SJCRH30 (cell line): ENCODE results near the gene CELSR1. TPM values are rescaled to one million over a fixed set of nuclear protein-coding genes. Genes with fewer than 3 reads are reported as not detected.
"Not testable (repeated sequence)": the region's sequence is repeated elsewhere in the genome, so short reads cannot be mapped to it uniquely, and the experiment has no call there.

Experiments
- DNase-seq, 2 experiments: peaks; one replicate each; pipeline ENCODE4 v3.0.0-alpha.2; 2015 to 2020
- H3K27ac ChIP-seq: fragments of 250-450 bp; sonication (Bioruptor Pico); 2 replicates; pipeline ENCODE4 v1.5.1; 2020; ENCODE audit warnings: mild to moderate bottlenecking, moderate library complexity
- H3K27me3 ChIP-seq: fragments of 250-450 bp; sonication (Bioruptor Pico); 2 replicates; pipeline ENCODE4 v1.5.1; 2020; ENCODE audit warnings: mild to moderate bottlenecking, moderate library complexity
- H3K36me3 ChIP-seq: fragments of 250-450 bp; sonication (Bioruptor Pico); 2 replicates; pipeline ENCODE4 v1.5.1; 2020; ENCODE audit warnings: mild to moderate bottlenecking, moderate library complexity
- H3K4me1 ChIP-seq: fragments of 250-450 bp; sonication (Bioruptor Pico); 2 replicates; pipeline ENCODE4 v1.5.1; 2020; ENCODE audit warnings: mild to moderate bottlenecking, moderate library complexity
- H3K4me3 ChIP-seq: fragments of 250-450 bp; sonication (Bioruptor Pico); 2 replicates; pipeline ENCODE4 v1.5.1; 2020; ENCODE audit warnings: mild to moderate bottlenecking, moderate library complexity
- H3K9me3 ChIP-seq: fragments of 250-450 bp; sonication (Bioruptor Pico); replicated peaks from 2 replicates; pipeline ENCODE4 v1.5.1; 2020; ENCODE audit warnings: mild to moderate bottlenecking, moderate library complexity
- total RNA-seq: library from RNA; depleted of rRNA; stranded (reverse); fragments of >200 nt; shearing (Covaris generic); gene quantifications from 2 replicates; pipeline ENCODE4 v1.2.3, GENCODE V29; 2014

CELSR1 gene
- total RNA-seq, 1 experiment from 2014 or later = not detected

GRCh38 chr22:46520880-46521279 lies 16.5 kb downstream of the CELSR1 start:
- H3K36me3 ChIP-seq = no peaks in the 10 kb centered on the region
- no peak overlapping the region for H3K4me3 ChIP-seq
- no peak for DNase-seq
- H3K9me3 ChIP-seq = 0 out of 2 replicates have a peak, but pooled peaks cover 2% of the 10 kb centered on the region
- H3K4me1 ChIP-seq = no peaks in the 10 kb centered on the region
- peaks cover 15% of the 10 kb centered on the region for H3K27me3 ChIP-seq
- no peak overlapping the region for H3K27ac ChIP-seq

- H3K4me1 ChIP-seq = no peaks in the 10 kb centered on the region
- H3K27ac ChIP-seq = no peak overlapping the region
- DNase-seq = no peak
- no peaks in the 10 kb centered on the region for H3K36me3 ChIP-seq
- H3K4me3 ChIP-seq = no peak overlapping the region
- H3K9me3 ChIP-seq = 0 out of 2 replicates have a peak, but pooled peaks cover 4% of the 10 kb centered on the region
- peaks cover 4% of the 10 kb centered on the region; the same call in 1 of the 2 replicates for H3K27me3 ChIP-seq
Observed at GRCh38 chr22:46519377-46519776, 18.0 kb downstream of the CELSR1 start.

GRCh38 chr22:46518542-46519325 lies 18.7 kb downstream of the CELSR1 start:
- H3K27ac ChIP-seq = no peak overlapping the region
- DNase-seq = no peak
- H3K4me3 ChIP-seq = no peak overlapping the region
- no peaks in the 10 kb centered on the region for H3K27me3 ChIP-seq
- no peaks in the 10 kb centered on the region for H3K36me3 ChIP-seq
- 0 out of 2 replicates have a peak, but pooled peaks cover 4% of the 10 kb centered on the region for H3K9me3 ChIP-seq
- H3K4me1 ChIP-seq = no peaks in the 10 kb centered on the region

- DNase-seq = no peak
- no peak overlapping the region for H3K4me3 ChIP-seq
Observed at GRCh38 chr22:46518038-46518437, 19.4 kb downstream of the CELSR1 start.

GRCh38 chr22:46517255-46517761 lies 20.1 kb downstream of the CELSR1 start:
- Histone ChIP-seq H3K27ac (no peak overlapping the region), H3K36me3 (no peaks in the 10 kb centered on the region), H3K9me3 (0 out of 2 replicates have a peak, but pooled peaks cover 4% of the 10 kb centered on the region), H3K4me1 (no peaks in the 10 kb centered on the region), H3K4me3 (no peak overlapping the region), H3K27me3 (no peaks in the 10 kb centered on the region)
- no peak for DNase-seq

More at GRCh38 chr22:46518038-46518437, 19.4 kb downstream of the CELSR1 start:
- Histone ChIP-seq H3K9me3 (0 out of 2 replicates have a peak, but pooled peaks cover 4% of the 10 kb centered on the region), H3K27me3 (no peaks in the 10 kb centered on the region), H3K36me3 (no peaks in the 10 kb centered on the region), H3K4me1 (no peaks in the 10 kb centered on the region), H3K27ac (no peak overlapping the region)

- Histone ChIP-seq H3K36me3 (no peaks in the 10 kb centered on the region), H3K27ac (no peak overlapping the region), H3K4me3 (no peak overlapping the region), H3K27me3 (no peaks in the 10 kb centered on the region), H3K4me1 (no peaks in the 10 kb centered on the region), H3K9me3 (0 out of 2 replicates have a peak, but pooled peaks cover 4% of the 10 kb centered on the region)
- DNase-seq = no peak
Observed at GRCh38 chr22:46516638-46517037, 20.8 kb downstream of the CELSR1 start.

GRCh38 chr22:46516112-46516487 lies 21.3 kb downstream of the CELSR1 start:
- not testable (repeated sequence) for H3K36me3 ChIP-seq, H3K4me3 ChIP-seq

GRCh38 chr22:46515208-46516111 lies 22.0 kb downstream of the CELSR1 start:
- Histone ChIP-seq H3K4me1 (no peaks in the 10 kb centered on the region), H3K36me3 (no peaks in the 10 kb centered on the region), H3K9me3 (0 out of 2 replicates have a peak, but pooled peaks cover 4% of the 10 kb centered on the region), H3K4me3 (no peak overlapping the region), H3K27me3 (no peaks in the 10 kb centered on the region), H3K27ac (no peak overlapping the region)
- no peak for DNase-seq

More at GRCh38 chr22:46516112-46516487, 21.3 kb downstream of the CELSR1 start:
- DNase-seq, H3K27me3 ChIP-seq, H3K4me1 ChIP-seq, H3K27ac ChIP-seq, H3K9me3 ChIP-seq: not testable (repeated sequence)

GRCh38 chr22:46514592-46515207 lies 22.7 kb downstream of the CELSR1 start:
- H3K9me3 ChIP-seq = 0 out of 2 replicates have a peak, but pooled peaks cover 4% of the 10 kb centered on the region
- no peaks in the 10 kb centered on the region for H3K4me1 ChIP-seq
- no peaks in the 10 kb centered on the region for H3K36me3 ChIP-seq
- H3K4me3 ChIP-seq = no peak overlapping the region
- no peaks in the 10 kb centered on the region for H3K27me3 ChIP-seq
- H3K27ac ChIP-seq = no peak overlapping the region
- no peak for DNase-seq

GRCh38 chr22:46513908-46514550 lies 23.4 kb downstream of the CELSR1 start:
- no peak overlapping the region for H3K27ac ChIP-seq
- 0 out of 2 replicates have a peak, but pooled peaks cover 4% of the 10 kb centered on the region for H3K9me3 ChIP-seq
- no peak overlapping the region for H3K4me3 ChIP-seq
- no peak for DNase-seq
- H3K36me3 ChIP-seq = no peaks in the 10 kb centered on the region
- no peaks in the 10 kb centered on the region for H3K4me1 ChIP-seq
- H3K27me3 ChIP-seq = no peaks in the 10 kb centered on the region; the same call in 1 of the 2 replicates

GRCh38 chr22:46512683-46513082 lies 24.7 kb downstream of the CELSR1 start:
- no peaks in the 10 kb centered on the region for H3K4me1 ChIP-seq
- no peaks in the 10 kb centered on the region; the same call in 1 of the 2 replicates for H3K27me3 ChIP-seq
- H3K36me3 ChIP-seq = no peaks in the 10 kb centered on the region
- no peak overlapping the region for H3K27ac ChIP-seq
- DNase-seq = no peak
- H3K9me3 ChIP-seq = 0 out of 2 replicates have a peak, but pooled peaks cover 4% of the 10 kb centered on the region
- H3K4me3 ChIP-seq = no peak overlapping the region

- Histone ChIP-seq H3K27me3 (peaks cover under 1% of the 10 kb centered on the region; the same call in 1 of the 2 replicates), H3K27ac (no peak overlapping the region), H3K9me3 (0 out of 2 replicates have a peak, but pooled peaks cover 4% of the 10 kb centered on the region), H3K4me1 (no peaks in the 10 kb centered on the region), H3K36me3 (no peaks in the 10 kb centered on the region), H3K4me3 (no peak overlapping the region)
- DNase-seq = no peak
Observed at GRCh38 chr22:46512039-46512370, 25.4 kb downstream of the CELSR1 start.

GRCh38 chr22:46511151-46512038 lies 26.0 kb downstream of the CELSR1 start:
- Histone ChIP-seq H3K36me3 (no peaks in the 10 kb centered on the region), H3K4me3 (no peak overlapping the region), H3K9me3 (0 out of 2 replicates have a peak, but pooled peaks cover 4% of the 10 kb centered on the region), H3K27ac (no peak overlapping the region), H3K4me1 (no peaks in the 10 kb centered on the region), H3K27me3 (peaks cover 3% of the 10 kb centered on the region; the same call in 1 of the 2 replicates)
- no peak for DNase-seq
